ENCODE results near the gene XIST. TPM values are rescaled to one million over a fixed set of nuclear protein-coding genes. Genes with fewer than 3 reads are reported as not detected.
"Not testable (repeated sequence)": the region's sequence is repeated elsewhere in the genome, so short reads cannot be mapped to it uniquely, and the experiment has no call there.

Gene XIST
- total RNA-seq, result not detected in 2 replicates

GRCh38 chrX:73852467-73852866, at the start of gene XIST:
TSS of gene XIST (minus strand) at chrX:73852714.
- intact Hi-C loops (cut with micrococcal nuclease), result no loop called here

- intact Hi-C loops (cut with micrococcal nuclease), result not testable (repeated sequence)
Measured at GRCh38 chrX:73898315-73898714, 45.8 kb upstream of the XIST start.

GRCh38 chrX:73892515-73893090, 40.1 kb upstream of the XIST start:
- intact Hi-C loops (cut with micrococcal nuclease), result not testable (repeated sequence)

GRCh38 chrX:73882260-73882659, 29.7 kb upstream of the XIST start:
- intact Hi-C loops (cut with micrococcal nuclease), result not testable (repeated sequence)

GRCh38 chrX:73877687-73878086, 25.2 kb upstream of the XIST start:
- intact Hi-C loops (cut with micrococcal nuclease), result no loop called here

GRCh38 chrX:73876911-73877310, 24.4 kb upstream of the XIST start:
- intact Hi-C loops (cut with micrococcal nuclease), result no loop called here

GRCh38 chrX:73868916-73869315, 16.4 kb upstream of the XIST start:
- intact Hi-C loops (cut with micrococcal nuclease), result no loop called here

GRCh38 chrX:73867144-73867543, 14.6 kb upstream of the XIST start:
- intact Hi-C loops (cut with micrococcal nuclease), result no loop called here

- intact Hi-C loops (cut with micrococcal nuclease), result no loop called here
Measured at GRCh38 chrX:73863852-73864251, 11.3 kb upstream of the XIST start.

GRCh38 chrX:73863268-73863667, 10.8 kb upstream of the XIST start:
- intact Hi-C loops (cut with micrococcal nuclease), result no loop called here

- intact Hi-C loops (cut with micrococcal nuclease), result loop anchor here (5.0 kb wide), 1 partner anchor 83 kb away; no protein-coding TSS in a partner anchor
Measured at GRCh38 chrX:73859622-73860021, 7.1 kb upstream of the XIST start.

- intact Hi-C loops (cut with micrococcal nuclease), result loop anchor here (1.0 to 5.0 kb wide), 6 partner anchors 87 to 695 kb away; no protein-coding TSS in a partner anchor
Measured at GRCh38 chrX:73855546-73855945, 3.0 kb upstream of the XIST start.

- intact Hi-C loops (cut with micrococcal nuclease), result no loop called here
Measured at GRCh38 chrX:73852022-73852421, 492 bp downstream of the XIST start.

- intact Hi-C loops (cut with micrococcal nuclease), result no loop called here
Measured at GRCh38 chrX:73851014-73852009, 1.2 kb downstream of the XIST start.

GRCh38 chrX:73850124-73851013, 2.1 kb downstream of the XIST start:
- intact Hi-C loops (cut with micrococcal nuclease), result no loop called here

- intact Hi-C loops (cut with micrococcal nuclease), result no loop called here
Measured at GRCh38 chrX:73849073-73849472, 3.4 kb downstream of the XIST start.

- intact Hi-C loops (cut with micrococcal nuclease), result no loop called here
Measured at GRCh38 chrX:73847991-73848390, 4.5 kb downstream of the XIST start.

- intact Hi-C loops (cut with micrococcal nuclease), result no loop called here
Measured at GRCh38 chrX:73847100-73847499, 5.4 kb downstream of the XIST start.

GRCh38 chrX:73842541-73843234, 9.8 kb downstream of the XIST start:
- intact Hi-C loops (cut with micrococcal nuclease), result no loop called here

GRCh38 chrX:73841337-73841736, 11.2 kb downstream of the XIST start:
- intact Hi-C loops (cut with micrococcal nuclease), result no loop called here

All from T-helper 1 cell treated with Interleukin-12 subunit alpha and Interleukin-12 subunit beta and Interleukin-4 antibody, amounts not matched to agents 30 ng/mL and 1 ng/mL, for 36 hours (primary cell).